Stimulated activated CD8-positive, alpha-beta memory T cell treated with anti-CD3 and anti-CD28 coated beads, Interleukin-4, amount 100 ng/mL, for 1 hour (primary cell): ENCODE measurements around the gene RBM48.
"Not testable (repeated sequence)": the region's sequence is repeated elsewhere in the genome, so short reads cannot be mapped to it uniquely, and the experiment has no call there.

ENCODE experiments used
- DNase-seq, 2 donors: peaks; one replicate each; pipeline ENCODE4 v3.0.0-alpha.2; 2020; ENCODE audit warnings: low read depth in 2 of 2, low spot score in 1 of 2

RBM48 gene

DNA sequence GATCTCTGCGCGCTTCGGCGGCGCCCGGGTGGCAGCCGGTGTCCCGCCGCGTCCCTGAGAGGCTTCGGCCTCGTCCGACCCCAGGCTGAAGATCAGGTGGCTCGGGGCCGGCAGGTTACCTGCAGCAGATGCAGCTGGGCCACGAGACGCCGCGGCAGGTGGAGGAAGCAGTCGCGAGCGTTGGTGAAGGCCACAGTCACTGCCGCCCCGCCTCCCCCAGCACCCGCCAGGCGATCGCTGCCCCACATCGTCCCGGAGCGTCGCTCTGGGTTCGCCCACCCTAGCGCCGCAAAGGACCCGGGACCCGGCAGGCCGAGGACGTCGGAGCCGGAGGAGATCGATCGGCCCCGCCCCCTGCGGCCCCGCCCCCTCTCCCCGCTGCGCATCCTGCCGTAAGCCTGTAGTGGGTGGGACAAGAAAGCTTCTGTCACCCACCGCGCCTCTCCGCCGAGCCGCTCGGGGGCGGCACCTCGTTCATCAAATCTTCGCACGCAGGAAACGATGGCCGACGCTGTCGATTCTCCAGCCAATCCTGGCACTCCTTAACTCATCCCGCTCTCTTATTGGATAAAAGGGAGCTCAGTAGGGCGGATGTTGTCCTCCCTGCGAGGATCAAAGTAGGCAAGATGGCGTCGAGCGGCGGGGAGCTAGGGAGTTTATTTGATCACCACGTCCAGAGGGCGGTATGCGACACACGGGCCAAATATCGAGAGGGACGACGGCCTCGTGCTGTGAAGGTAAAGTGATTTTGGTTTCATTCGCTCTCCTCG lies at the start of gene RBM48, which contains the start of gene PEX1:
Gene RBM48 (plus strand): TSS at position 608 of the 770 bp plus-strand sequence. CDS start 19 bp downstream, at position 627.
Gene PEX1 (minus strand): TSS at position 333 of the 770 bp plus-strand sequence. CDS start 85 bp downstream, at position 248.
- peak; percentile 84 to 90 for DNase-seq

DNA sequence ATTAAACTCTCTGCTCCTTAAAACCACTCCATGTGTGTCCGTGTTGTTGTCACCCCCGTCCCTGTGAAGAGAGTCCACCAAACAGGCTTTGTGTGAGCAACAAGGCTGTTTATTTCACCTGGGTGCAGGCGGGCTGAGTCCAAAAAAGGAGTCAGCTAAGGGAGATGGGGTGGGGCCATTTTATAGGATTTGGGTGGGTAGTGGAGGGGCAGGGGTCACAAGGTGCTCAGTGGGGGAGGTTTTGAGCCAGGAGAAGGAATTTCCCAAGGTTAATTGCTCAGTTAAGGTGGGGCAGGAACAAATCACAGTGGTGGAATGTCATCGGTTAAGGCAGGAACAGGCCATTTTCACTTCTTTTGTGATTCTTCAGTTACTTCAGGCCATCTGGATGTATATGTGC lies 49.4 kb upstream of the RBM48 start:
- not testable (repeated sequence) for DNase-seq

DNA sequence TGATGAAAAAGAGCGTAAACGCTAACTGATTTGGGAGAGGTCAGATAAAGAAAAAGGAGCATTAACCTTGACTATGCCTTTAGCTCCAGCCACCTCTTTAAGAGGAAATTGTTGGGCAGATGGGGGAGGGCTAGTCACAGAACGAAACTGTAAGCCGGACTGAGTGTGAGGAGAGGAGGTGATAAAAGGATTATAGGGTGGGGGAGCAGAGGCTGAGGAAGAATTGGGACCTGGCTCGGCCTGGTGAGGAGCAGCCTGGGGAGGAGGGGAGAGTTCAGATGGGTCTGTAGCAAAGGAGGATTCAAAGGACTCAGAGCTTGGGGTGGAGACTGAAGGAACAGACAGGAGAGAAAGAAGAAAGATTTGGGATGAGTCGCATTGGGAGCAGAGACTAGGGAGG lies 45.0 kb upstream of the RBM48 start:
- not testable (repeated sequence) for DNase-seq

DNA sequence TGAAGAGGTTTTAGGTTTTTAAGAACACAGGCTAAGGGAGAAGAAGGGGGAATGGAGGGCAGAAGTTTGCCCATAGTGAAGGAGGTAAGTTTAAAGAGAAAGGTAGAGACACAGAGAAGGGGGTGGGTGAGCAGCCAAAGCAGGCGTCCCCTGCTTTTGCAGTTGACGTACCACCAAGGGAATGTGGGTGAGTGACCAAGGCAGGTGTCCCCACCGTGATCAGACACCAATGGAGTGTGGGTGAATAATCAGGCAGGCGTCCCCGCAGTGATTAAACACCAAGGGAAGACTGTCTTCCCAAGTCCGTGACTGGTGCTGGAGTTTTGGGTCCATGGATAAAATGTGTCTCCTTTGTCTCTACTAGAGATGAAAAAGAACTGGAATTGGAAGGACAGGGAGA lies 44.4 kb upstream of the RBM48 start:
- not testable (repeated sequence) for DNase-seq

DNA sequence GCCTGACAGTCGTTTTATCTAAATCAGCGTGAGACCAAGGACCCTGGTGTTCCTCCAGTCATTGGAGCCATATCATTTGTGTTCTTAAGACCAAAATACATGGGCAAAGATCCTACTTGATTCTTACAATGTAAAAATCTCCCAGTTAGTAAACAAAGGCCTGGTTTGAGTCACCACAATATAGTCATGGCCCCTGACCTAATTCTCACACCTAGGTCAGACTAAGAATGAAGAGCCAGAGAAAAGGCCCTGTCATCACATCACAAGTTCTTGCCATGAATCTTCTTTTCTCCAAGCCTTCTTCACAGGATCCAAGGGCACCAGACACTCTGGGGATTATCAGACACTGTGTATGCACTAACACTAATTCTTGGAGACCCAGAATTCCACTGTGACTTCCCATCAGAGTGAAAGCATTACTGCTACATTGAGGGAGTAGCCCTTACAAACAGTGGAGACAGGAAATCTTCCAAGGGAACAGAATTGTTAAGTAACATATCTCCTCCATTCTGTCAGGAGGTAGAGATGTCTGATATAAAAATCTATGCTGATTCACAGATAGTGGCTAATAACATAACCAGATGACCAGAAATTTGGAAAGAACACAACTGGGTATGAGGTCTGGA lies 43.2 kb upstream of the RBM48 start:
- DNase-seq, result no peak

DNA sequence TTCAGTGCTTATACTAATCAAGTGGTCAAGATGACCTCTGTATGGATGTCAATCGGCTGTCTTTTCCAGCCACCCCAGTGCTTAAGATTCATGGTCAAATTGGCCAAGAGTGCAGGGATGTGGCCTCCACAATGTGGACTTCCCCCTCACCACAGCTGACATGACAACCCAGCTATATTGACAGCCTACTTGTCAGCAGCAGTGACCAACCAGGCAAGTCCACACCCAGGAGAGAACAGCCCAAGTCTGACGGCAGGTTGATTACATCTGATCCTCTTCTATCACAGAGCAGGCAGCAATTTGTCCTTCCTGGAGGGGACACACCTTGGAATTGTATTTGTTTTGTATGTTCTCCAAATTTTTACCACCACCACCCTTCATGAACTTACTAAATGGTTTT lies 42.6 kb upstream of the RBM48 start:
- no peak for DNase-seq

DNA sequence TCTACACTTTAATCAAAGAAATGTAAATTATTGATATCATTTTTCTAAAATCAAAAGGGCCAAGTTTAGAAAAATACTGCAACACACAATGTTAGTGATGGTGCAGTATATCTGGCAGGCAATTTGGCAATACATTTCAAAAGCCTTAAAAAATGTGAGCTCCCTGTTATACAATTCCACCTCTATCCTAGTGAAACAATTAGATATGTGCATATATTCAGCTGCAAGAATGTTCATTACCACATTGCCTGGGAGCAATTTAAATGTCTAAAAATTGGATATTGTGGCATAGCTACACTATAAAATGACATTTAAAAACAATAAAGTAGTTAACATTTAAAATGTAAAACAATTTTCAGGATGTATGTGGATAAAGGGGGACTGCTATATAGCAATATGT lies 40.8 kb upstream of the RBM48 start:
- DNase-seq, result no peak

DNA sequence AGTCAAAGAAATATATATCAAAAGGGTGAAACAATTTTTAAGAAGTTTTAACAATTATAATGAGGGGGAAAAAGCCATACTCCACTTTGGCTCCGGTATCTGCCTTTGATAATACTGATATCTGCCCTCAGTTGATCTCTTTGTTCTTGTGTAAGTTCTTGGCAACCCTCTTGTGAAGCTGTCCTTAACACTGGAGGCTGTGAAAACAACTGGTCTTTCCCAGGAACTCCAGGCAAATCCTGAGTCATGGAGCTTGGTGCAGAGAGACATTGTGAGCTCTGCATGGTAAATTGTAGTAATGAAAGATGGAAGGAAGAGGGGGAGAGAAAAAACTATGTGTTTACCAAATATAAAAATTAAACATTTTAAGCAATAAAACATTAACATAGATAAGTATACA lies 39.0 kb upstream of the RBM48 start:
- DNase-seq, result no peak

DNA sequence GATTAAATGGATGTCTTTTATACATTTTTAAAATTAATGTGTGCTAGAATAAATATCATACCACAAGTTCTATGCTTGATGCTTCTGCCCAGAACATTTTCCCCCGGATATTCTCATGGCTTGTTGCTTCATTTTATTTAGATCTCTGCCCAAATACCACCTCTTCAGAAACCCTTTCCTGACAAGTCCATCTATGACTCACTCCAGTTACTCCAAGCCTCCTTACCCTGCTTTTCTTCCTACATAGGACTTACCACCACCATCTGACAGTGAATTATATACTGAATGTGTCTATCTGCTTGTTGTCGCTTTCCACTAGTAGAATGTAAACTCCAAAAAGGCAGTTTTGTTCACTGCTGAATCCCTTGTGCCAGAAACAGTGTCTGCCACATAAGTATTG lies 31.7 kb upstream of the RBM48 start:
- DNase-seq, result no peak

DNA sequence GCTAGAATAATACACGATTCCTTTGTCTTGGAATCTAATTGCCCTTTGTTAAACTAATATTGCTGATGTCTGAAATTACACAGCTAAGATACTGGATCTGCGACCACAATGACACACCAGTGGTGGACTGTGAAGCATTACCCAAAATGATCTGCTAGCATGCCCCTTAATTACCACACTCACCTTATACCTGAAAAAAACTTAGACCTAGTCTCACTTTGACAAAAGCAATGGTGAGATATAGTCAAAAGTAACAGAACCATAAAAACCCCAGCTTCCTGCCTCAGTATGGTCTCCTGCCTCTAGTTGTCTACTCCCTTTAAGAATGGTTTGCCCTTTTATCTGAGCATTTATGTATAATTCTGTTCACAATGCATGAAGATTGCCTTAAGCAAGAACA lies 30.0 kb upstream of the RBM48 start:
- DNase-seq, result no peak

DNA sequence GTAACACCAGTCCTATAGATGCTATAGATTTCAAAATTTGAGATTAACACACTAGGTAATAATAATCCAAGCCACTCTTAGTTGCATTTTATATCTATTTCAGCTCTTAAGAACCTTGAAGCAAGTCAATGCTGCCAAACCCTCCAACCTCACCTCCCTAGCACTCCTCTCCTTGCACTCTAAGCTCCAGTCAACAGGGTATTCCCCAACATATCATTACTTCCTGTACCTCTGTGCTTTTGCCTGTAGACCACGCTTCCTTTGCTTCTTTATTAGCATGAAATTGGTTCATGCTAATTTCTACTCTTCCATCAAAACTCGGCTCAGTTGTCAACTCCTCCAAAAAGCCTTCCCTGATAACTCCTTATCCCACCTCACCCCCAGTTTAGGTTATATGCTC lies 24.8 kb upstream of the RBM48 start:
- no peak for DNase-seq

DNA sequence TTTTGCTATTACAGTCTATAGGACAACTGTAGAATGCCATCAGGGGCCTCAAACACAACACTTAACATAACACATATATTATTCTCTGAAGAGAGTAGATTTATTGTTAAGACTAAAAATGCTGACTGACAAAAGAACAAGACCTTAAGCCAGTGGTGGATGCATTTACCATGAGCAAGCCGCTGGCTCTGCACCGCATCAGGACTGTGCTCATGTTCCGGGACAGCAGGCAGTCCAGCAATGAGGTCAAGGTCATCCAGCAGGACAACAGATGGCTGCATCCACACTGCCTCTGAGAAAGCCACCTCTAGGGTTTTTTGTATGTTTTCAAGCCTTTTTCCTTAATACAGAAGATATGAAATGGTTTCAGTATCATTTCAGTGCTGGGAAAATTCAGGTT lies 24.0 kb upstream of the RBM48 start:
- no peak for DNase-seq

DNA sequence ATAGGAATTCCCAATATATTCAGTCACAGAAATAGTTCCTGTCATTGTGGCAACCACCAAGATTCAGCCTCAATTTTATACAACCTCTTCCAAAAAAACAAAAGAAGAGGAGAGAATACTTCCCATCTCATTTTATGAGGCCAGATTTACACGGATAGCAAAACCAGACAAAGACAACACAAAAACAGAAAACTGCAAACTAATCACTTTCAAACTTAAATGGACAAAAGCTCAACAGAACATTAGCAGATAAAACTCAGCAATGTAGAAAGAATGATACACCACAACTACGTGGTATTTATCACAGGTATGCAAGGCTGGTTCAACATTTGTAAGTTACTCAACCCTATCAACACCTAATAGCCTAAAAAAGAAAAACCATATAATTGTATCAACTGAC lies 22.2 kb upstream of the RBM48 start:
- no peak for DNase-seq

DNA sequence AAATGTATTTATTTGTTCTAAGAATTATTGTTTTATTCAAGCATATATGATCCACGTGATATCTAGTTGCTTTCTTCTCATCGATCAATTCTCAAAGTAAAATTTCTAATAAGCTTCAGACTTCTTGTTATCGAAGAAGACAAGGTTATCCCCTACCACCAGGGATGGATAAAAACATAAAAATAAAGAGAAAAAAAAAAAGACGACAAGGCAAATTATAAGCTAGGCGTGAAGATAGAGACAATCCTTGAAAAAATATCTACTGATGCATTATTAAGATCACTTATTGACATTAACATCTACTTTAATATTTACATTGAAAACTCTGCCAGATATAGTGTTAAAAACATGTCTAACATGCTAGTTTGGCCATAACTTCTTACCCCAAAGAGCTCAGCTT lies 19.6 kb upstream of the RBM48 start:
- no peak for DNase-seq

DNA sequence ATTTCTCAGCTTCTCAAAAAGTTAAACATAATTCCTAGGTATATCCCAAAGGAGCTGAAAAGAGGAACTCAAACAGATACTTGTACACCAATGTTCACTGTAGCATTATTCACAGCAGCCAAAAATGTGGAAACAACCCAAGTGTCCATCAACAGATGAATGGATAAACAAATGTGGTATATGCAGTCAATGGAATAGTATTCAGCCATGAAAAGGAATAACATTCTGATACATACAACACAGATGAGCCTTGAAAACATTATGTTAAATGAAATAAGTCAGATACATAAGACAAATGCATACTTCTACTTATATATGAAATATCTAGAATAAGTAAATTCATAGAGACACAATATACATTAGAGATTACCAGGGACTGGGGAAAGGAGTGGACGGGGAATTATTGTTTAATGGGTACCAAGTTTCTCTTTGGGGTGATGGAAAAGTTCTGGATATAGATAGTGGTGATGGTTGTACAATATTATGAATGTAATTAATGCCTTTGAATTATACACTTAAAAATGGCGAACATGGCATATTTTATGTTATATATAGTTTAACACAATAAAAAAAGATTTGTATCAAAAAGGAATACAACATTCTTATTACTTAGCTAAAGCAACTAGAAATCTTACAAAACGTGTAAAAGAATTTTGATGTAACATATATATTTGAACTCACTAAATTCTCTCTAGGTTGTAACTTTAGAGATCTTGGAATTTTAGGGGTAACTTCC lies 15.3 kb upstream of the RBM48 start:
- DNase-seq, result no peak

DNA sequence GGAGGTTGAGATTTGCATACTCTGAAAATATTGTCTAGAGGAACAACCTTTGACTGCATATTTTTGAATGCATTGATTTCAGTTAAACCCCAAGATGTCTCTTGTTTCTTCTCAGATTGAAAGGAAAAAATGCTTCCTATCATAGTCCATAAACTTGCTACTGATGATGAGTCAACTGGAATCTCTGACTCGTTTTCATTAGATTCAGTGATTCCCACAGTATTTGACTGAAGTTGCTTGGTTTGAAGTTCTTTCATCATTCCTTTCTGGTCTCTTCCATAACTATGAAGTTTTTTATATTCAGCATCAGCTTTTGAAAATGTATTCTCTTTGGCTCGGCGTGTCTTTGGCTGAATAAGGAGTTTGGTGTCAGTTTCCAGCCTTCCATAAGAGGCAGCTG lies 11.0 kb upstream of the RBM48 start:
- DNase-seq, result no peak

DNA sequence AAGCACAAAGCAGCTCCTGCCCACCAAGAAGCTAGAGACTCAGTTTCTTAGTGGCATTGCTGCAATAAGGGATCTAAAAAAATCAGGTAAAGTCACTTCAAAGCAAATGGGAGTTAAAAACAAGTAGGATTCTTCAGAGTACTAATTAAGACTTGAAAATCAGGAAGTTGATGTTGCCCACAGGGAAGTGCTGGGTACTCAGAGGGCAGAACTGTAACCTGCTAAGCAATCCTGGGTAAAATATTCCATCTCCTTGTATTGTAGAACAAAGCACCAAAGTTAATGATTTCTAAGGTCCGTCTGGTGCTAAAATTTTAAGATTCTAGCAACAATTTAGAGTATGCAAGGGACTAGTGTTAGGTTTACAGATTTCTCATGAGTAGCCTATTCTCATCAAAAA lies 8.6 kb upstream of the RBM48 start:
- no peak for DNase-seq

DNA sequence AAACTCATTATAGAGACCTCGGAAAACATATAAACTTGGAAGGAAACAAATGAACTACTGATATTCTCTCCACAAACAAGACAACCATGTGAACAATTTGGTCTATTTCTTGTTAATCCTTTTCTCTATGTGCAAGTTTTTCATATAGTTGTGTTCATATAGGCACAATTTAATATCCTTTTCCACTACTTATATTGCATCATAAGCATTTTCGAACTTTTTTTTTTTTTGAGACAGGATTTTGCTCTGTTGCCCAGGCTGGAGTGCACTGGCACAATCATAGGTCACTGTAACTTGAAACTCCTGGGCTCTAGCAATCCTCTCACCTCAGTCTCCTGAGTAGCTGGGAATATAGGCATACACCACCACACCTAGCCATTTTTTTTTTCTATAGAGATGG lies 5.5 kb upstream of the RBM48 start:
- no peak for DNase-seq

DNA sequence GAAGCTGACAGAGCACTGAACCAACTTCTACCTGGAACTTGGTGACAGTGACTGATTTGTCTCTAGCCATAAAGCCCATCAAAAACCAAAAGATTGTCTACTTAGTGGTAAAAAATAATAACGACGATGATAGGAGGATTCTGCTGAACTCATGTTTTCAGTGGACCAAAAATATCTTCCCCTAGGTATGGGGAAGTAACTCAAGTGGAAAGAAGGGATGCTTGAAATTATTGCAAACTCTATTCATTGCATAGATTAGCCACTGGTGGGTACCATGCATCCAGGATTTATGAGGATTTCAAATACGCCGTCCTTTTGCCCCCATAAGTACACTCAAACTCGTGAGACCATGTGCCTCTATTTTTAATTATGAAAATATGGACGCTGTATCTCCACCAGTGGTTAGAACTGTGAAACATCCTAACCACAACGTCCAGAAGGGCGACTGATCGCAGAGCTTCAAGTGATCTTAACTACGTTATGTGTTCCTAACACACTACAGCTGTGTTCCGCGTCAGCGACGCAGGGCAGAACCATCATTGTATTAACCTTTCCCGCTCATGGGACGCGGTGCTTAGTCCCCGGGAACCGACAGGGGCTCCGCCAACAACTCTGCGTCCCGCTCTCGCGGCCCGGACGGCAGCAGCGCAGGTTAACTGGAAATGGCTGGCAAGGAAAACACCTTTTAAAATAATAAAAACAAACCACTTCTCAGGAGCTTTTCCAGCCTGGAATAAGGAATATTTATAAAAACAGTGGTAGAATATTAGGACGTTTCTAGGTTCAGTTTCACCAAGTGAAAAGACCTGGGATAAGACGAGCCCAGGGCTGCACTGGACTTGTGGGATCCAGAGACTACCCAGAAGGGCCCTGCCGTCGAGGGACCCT lies 1.1 kb upstream of the RBM48 start:
- DNase-seq, result peak in 1 of 2 donors; percentile 12

DNA sequence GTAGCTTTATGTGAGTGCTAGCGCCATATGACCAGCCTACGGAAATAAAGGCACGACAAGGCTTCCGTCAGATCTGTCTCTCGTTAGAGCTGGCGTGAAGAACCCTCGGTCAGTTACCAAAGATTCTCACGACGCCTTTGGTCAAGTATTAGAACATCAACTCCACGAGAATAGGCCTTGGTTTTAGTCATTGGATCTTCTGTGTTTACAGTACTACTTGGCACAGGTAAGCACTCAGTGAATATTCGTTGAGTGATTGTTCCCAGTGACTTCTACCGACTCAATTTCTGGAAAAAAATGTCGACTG lies 316 bp downstream of the RBM48 start:
- DNase-seq, result no peak

DNA sequence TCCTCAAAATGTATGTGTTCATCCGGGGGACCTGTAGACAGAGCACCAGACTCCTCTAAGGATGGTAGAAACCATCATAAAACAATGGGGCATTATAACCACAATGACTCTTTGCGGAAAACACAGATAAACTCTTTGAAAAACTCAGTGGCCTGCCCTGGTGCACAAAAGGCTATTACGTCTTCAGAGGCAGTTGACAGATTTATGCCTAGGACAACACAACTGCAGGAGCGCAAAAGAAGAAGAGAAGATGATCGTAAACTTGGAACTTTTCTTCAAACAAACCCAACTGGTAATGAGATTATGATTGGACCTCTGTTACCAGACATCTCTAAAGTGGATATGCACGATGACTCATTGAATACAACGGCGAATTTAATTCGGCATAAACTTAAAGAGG lies 6.0 kb downstream of the RBM48 start:
- DNase-seq, result no peak
